ENCODE results near the gene BTBD6. TPM values are rescaled to one million over a fixed set of nuclear protein-coding genes. Genes with fewer than 3 reads are reported as not detected.

The BTBD6 gene
- total RNA-seq, 2 donors from 2014 or later: 60.0 to 82.5 TPM

- no peak for DNase-seq (ENCODE audit: low spot score)
- H3K9me3 ChIP-seq: no peaks in the 10 kb centered on the region
- H3K27me3 ChIP-seq (replicated peaks; ENCODE audit: insufficient read depth): no peaks in the 10 kb centered on the region
- H3K27ac ChIP-seq: no peak overlapping the region
- H3K4me3 ChIP-seq: no peak overlapping the region
- intact Hi-C loops (cut with DNase I): loop anchor here (5.0 to 10.0 kb wide), 2 partner anchors 81 to 188 kb away; no protein-coding TSS in a partner anchor
- no peaks in the 10 kb centered on the region for H3K36me3 ChIP-seq
- TF ChIP-seq CTCF (IDR thresholded peaks at IDR 0.05) (no peak), POLR2A (IDR thresholded peaks at IDR 0.05) (no peak), POLR2AphosphoS5 (IDR thresholded peaks at IDR 0.05) (no peak)
- 70% methylated on average over 9 of the region's 10 CpGs for WGBS
- no peaks in the 10 kb centered on the region for H3K4me1 ChIP-seq (replicated peaks)
Observed at GRCh38 chr14:105283028-105283427, 34.7 kb downstream of the BTBD6 start.

GRCh38 chr14:105283899-105284298, 35.6 kb downstream of the BTBD6 start:
- no peak for DNase-seq (ENCODE audit: low spot score)
- Histone ChIP-seq H3K4me1 (replicated peaks) (no peaks in the 10 kb centered on the region), H3K4me3 (no peak overlapping the region), H3K27me3 (replicated peaks; ENCODE audit: insufficient read depth) (no peaks in the 10 kb centered on the region), H3K9me3 (no peaks in the 10 kb centered on the region), H3K27ac (no peak overlapping the region), H3K36me3 (no peaks in the 10 kb centered on the region)
- no peak for TF ChIP-seq CTCF (IDR thresholded peaks at IDR 0.05)
- no peak for TF ChIP-seq POLR2A (IDR thresholded peaks at IDR 0.05)
- TF ChIP-seq POLR2AphosphoS5 (IDR thresholded peaks at IDR 0.05): no peak
- WGBS: 71% methylated on average over 15 of the region's 15 CpGs
- intact Hi-C loops (cut with DNase I): loop anchor here (5.0 to 10.0 kb wide), 2 partner anchors 82 to 189 kb away; no protein-coding TSS in a partner anchor

GRCh38 chr14:105285174-105285573, 36.8 kb downstream of the BTBD6 start:
- 90% methylated on average over 8 of the region's 8 CpGs for WGBS
- Histone ChIP-seq H3K36me3 (no peaks in the 10 kb centered on the region), H3K27me3 (replicated peaks; ENCODE audit: insufficient read depth) (no peaks in the 10 kb centered on the region), H3K4me3 (no peak overlapping the region), H3K9me3 (no peaks in the 10 kb centered on the region), H3K4me1 (replicated peaks) (no peaks in the 10 kb centered on the region), H3K27ac (no peak overlapping the region)
- DNase-seq (ENCODE audit: low spot score): no peak
- TF ChIP-seq POLR2AphosphoS5 (IDR thresholded peaks at IDR 0.05) (no peak), CTCF (IDR thresholded peaks at IDR 0.05) (no peak), POLR2A (IDR thresholded peaks at IDR 0.05) (no peak)
- intact Hi-C loops (cut with DNase I): loop anchor here (10.0 kb wide), 1 partner anchor 190 kb away; no protein-coding TSS in a partner anchor

GRCh38 chr14:105286759-105287144, 38.4 kb downstream of the BTBD6 start:
- no peak for DNase-seq (ENCODE audit: low spot score)
- Histone ChIP-seq H3K4me1 (replicated peaks) (no peaks in the 10 kb centered on the region), H3K9me3 (no peaks in the 10 kb centered on the region), H3K27me3 (replicated peaks; ENCODE audit: insufficient read depth) (no peaks in the 10 kb centered on the region), H3K27ac (no peak overlapping the region), H3K36me3 (no peaks in the 10 kb centered on the region), H3K4me3 (no peak overlapping the region)
- intact Hi-C loops (cut with DNase I): loop anchor here (10.0 kb wide), 1 partner anchor 192 kb away; no protein-coding TSS in a partner anchor
- no peak for TF ChIP-seq POLR2AphosphoS5 (IDR thresholded peaks at IDR 0.05)
- TF ChIP-seq POLR2A (IDR thresholded peaks at IDR 0.05): no peak
- TF ChIP-seq CTCF (IDR thresholded peaks at IDR 0.05): no peak
- 88% methylated on average over 9 of the region's 9 CpGs for whole genome bisulfite sequencing

All from prostate gland (tissue), 2 donors.